Neural progenitor cell (in vitro differentiated cells): Measurements from ENCODE around the gene DDX39B.

Experiments used
- EZH2 ChIP-seq: fragments of 200-600 bp; sonication (generic); IDR thresholded peaks from 2 replicates; pipeline ENCODE4 v1.6.1; 2017; ENCODE audit warnings: antibody characterized with exemption, mild to moderate bottlenecking, moderate library complexity
- EZH2phosphoT487 ChIP-seq: fragments of 200-600 bp; sonication (generic); IDR thresholded peaks from 2 replicates; pipeline ENCODE4 v1.6.1; 2017; ENCODE audit warnings: antibody characterized with exemption
- TF ChIP-seq, protein P1 (sequence below): fragments of 200-600 bp; sonication (generic); IDR thresholded peaks from 2 replicates; pipeline ENCODE4 v1.5.1; 2017; ENCODE audit warnings: antibody characterized with exemption, mild to moderate bottlenecking

DNA sequence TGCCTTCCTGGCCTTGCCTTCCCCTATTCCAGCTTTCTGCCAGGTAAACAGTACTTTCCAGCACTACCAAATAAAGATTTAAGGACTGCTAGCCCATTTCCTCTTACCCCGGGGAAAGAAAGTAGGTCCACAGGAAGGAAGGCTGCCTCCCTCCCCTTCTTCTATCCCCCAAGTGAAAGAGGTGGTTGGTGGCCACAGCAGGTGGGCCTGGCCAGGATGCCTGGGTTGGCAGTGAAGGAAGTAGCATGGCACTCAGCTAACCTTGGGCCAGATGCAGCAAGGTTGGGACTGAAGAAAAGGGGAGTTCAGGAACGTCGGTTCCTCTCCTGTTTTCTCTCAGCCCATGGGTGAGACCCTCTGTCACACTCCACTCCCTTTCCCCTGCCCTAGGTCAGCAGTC, 14.5 kb upstream of the DDX39B start:
- TF ChIP-seq, protein P1, sequence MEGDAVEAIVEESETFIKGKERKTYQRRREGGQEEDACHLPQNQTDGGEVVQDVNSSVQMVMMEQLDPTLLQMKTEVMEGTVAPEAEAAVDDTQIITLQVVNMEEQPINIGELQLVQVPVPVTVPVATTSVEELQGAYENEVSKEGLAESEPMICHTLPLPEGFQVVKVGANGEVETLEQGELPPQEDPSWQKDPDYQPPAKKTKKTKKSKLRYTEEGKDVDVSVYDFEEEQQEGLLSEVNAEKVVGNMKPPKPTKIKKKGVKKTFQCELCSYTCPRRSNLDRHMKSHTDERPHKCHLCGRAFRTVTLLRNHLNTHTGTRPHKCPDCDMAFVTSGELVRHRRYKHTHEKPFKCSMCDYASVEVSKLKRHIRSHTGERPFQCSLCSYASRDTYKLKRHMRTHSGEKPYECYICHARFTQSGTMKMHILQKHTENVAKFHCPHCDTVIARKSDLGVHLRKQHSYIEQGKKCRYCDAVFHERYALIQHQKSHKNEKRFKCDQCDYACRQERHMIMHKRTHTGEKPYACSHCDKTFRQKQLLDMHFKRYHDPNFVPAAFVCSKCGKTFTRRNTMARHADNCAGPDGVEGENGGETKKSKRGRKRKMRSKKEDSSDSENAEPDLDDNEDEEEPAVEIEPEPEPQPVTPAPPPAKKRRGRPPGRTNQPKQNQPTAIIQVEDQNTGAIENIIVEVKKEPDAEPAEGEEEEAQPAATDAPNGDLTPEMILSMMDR, result no peak
- no peak for TF ChIP-seq EZH2
- TF ChIP-seq EZH2phosphoT487, result no peak
